Measurements from ENCODE around the gene CUL4A. TPM values are rescaled to one million over a fixed set of nuclear protein-coding genes. Genes with fewer than 3 reads are reported as not detected.

Gene CUL4A
- total and polyA plus RNA-seq, 2 donors (not counting 3 experiments of a cell fraction or from before 2014, with no cell fraction given) = 37.9 to 80.0 TPM

DNA sequence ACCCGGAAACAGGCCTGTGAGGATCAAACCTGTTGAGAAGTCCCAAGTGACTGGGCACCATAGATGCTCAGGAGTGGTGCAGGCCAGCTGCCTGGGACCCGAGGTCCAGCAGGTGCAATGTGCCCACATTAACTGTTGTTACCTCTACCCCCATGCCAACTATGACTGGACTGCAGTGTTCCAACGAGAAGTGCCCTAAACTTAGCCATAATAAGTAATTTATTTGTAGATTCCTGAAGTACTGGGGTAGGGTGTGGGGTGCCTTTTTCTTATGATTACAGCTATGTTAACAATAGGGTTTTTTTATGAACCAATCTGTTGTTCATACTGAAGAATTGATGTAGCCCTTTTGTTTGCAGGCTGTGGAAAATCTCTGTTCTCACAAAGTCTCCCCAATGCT is 9.2 kb downstream of the CUL4A start:
- CTCF ChIA-PET = no interaction called here
- H3K9me1 ChIP-seq (replicated peaks; ENCODE audit: control insufficient read depth, extremely low read depth, insufficient read depth, low read length) = no peaks in the 10 kb centered on the region
- no peaks in the 10 kb centered on the region for H3K9me3 ChIP-seq (replicated peaks; ENCODE audit: control insufficient read depth, insufficient read depth, low read length)
- H3K4me3 ChIP-seq (replicated peaks in 1 of 3; ENCODE audit: insufficient read depth in 1 of 3, low read depth in 1 of 3, low read length in 3 of 3) = no peak overlapping the region
- H3K36me3 ChIP-seq (ENCODE audit: control insufficient read depth in 2 of 2, extremely low read depth in 1 of 2, insufficient read depth in 2 of 2, low read length in 2 of 2) = peaks cover 6 to 12% of the 10 kb centered on the region in 2 experiments
- H3K27me3 ChIP-seq (ENCODE audit: control insufficient read depth in 2 of 2, insufficient read depth in 2 of 2, low read length in 2 of 2) = no peaks in the 10 kb centered on the region
- H3K4me2 ChIP-seq (ENCODE audit: insufficient read depth, low read length) = no peak overlapping the region
- no peak for DNase-seq (ENCODE audit: low read depth, low spot score)
- FAIRE-seq = no peak
- dilution Hi-C loops (cut with MboI; ENCODE audit: extremely low pct_ligation_motif_present, low sequenced_read_pairs) (no loop called here), intact Hi-C loops (cut with micrococcal nuclease) (no loop called here)
- peaks cover 89% of the 10 kb centered on the region for H3K79me2 ChIP-seq (ENCODE audit: control insufficient read depth, insufficient read depth, low read length)
- no peak overlapping the region for H3K27ac ChIP-seq (ENCODE audit: insufficient read depth, low read depth, low read length)
- H4K20me1 ChIP-seq (replicated peaks; ENCODE audit: control insufficient read depth, extremely low read depth, insufficient read depth, low read length) = peaks cover 6% of the 10 kb centered on the region
- H3K4me1 ChIP-seq (ENCODE audit: control insufficient read depth, extremely low read depth, insufficient read depth, low read length) = peaks cover 3% of the 10 kb centered on the region
- no peak overlapping the region for H3K9ac ChIP-seq (replicated peaks; ENCODE audit: extremely low read depth, insufficient read depth, low read length)
- POLR2A ChIA-PET = no interaction called here
- no peak overlapping the region for H2AFZ ChIP-seq (ENCODE audit: low read depth, low read length)
- TF ChIP-seq EZH2 (IDR thresholded peaks at IDR 0.05; ENCODE audit: borderline replicate concordance, low read depth, low read length, severe bottlenecking) (no peak), FOS (IDR thresholded peaks at IDR 0.05; ENCODE audit: borderline replicate concordance, insufficient read depth, low read length) (no peak), POLR2A (IDR thresholded peaks at IDR 0.05; ENCODE audit: low read depth, low read length) (no peak), JUN (IDR thresholded peaks at IDR 0.05; ENCODE audit: borderline replicate concordance, insufficient read depth, insufficient read length, low read depth) (no peak), POLR2AphosphoS5 (IDR thresholded peaks at IDR 0.05; ENCODE audit: insufficient read depth, low read depth, low read length) (no peak), MYC (IDR thresholded peaks at IDR 0.05; ENCODE audit: low read depth, low read length) (no peak), GATA2 (IDR thresholded peaks at IDR 0.05; ENCODE audit: insufficient read depth, insufficient read length, low read depth, low read length) (no peak)
- TF ChIP-seq, protein P1, sequence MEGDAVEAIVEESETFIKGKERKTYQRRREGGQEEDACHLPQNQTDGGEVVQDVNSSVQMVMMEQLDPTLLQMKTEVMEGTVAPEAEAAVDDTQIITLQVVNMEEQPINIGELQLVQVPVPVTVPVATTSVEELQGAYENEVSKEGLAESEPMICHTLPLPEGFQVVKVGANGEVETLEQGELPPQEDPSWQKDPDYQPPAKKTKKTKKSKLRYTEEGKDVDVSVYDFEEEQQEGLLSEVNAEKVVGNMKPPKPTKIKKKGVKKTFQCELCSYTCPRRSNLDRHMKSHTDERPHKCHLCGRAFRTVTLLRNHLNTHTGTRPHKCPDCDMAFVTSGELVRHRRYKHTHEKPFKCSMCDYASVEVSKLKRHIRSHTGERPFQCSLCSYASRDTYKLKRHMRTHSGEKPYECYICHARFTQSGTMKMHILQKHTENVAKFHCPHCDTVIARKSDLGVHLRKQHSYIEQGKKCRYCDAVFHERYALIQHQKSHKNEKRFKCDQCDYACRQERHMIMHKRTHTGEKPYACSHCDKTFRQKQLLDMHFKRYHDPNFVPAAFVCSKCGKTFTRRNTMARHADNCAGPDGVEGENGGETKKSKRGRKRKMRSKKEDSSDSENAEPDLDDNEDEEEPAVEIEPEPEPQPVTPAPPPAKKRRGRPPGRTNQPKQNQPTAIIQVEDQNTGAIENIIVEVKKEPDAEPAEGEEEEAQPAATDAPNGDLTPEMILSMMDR (IDR thresholded peaks at IDR 0.05; ENCODE audit: extremely low read depth in 1 of 2, insufficient read depth in 1 of 2, low read depth in 1 of 2, low read length in 2 of 2) = no peak
- TF ChIP-seq, protein P2, sequence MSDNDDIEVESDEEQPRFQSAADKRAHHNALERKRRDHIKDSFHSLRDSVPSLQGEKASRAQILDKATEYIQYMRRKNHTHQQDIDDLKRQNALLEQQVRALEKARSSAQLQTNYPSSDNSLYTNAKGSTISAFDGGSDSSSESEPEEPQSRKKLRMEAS (IDR thresholded peaks at IDR 0.05; ENCODE audit: insufficient read depth, insufficient read length) = no peak
- BruUV-seq (replicated peaks) = no TSS peak

Measured in endothelial cell of umbilical vein (primary cell).